Panc1 (cell line): Measurements from ENCODE around the gene CYP27B1. TPM values are rescaled to one million over a fixed set of nuclear protein-coding genes. Genes with fewer than 3 reads are reported as not detected.

Source experiments
- ATAC-seq: fragments of 200-7000 bp; cut with Tn5 transposase; 2 replicates; pipeline ENCODE4 v1.9.1; 2020; ENCODE audit warnings: mild to moderate bottlenecking, moderate library complexity
- BruUV-seq: library from RNA; stranded (reverse); fragments of 400-500 nt; replicated peaks from 2 replicates; lab custom pipeline; 2021; lab: Mats Ljungman, UMichigan
- CTCF ChIA-PET: fragments of 300-600 bp; sonication (Branson Sonifier 250); formaldehyde crosslinking; loops from one replicate; lab custom pipeline; 2022; ENCODE audit warnings: antibody characterized with exemption; lab: Charles Lee
- POLR2A ChIA-PET: fragments of 300-600 bp; sonication (Branson Sonifier 250); formaldehyde crosslinking; loops from one replicate; lab custom pipeline; 2022; ENCODE audit warnings: antibody characterized with exemption; lab: Charles Lee
- DNase-seq: peaks from one replicate; pipeline ENCODE4 v3.0.0-alpha.2; 2010; ENCODE audit warnings: low read depth, low spot score
- H3K27ac ChIP-seq: 2 replicates; pipeline ENCODE4 v1.5.1; 2011; ENCODE audit warnings: mild to moderate bottlenecking, low read length, inconsistent platforms
- H3K27me3 ChIP-seq: fragments of 200-500 bp; sonication (Bioruptor generic); 2 replicates; pipeline ENCODE4 v1.6.0; 2014; ENCODE audit warnings: low read length, inconsistent platforms; ENCODE audit not compliant: control insufficient read depth, insufficient read depth
- H3K36me3 ChIP-seq: fragments of 200-500 bp; sonication (Bioruptor generic); 2 replicates; pipeline ENCODE4 v1.5.1; 2014; ENCODE audit warnings: inconsistent platforms, mild to moderate bottlenecking, low read length, moderate library complexity; ENCODE audit not compliant: control insufficient read depth, insufficient read depth
- H3K4me1 ChIP-seq: 2 replicates; pipeline ENCODE4 v1.5.1; 2011; ENCODE audit warnings: inconsistent platforms, mild to moderate bottlenecking, low read length, moderate library complexity; ENCODE audit not compliant: control insufficient read depth, insufficient read depth
- H3K4me3 ChIP-seq, 2 experiments: 2 replicates each; pipeline ENCODE4 v1.5.1; 2011 to 2012; ENCODE audit warnings: low read depth in 2 of 2, low read length in 2 of 2, mild to moderate bottlenecking in 2 of 2, inconsistent platforms in 1 of 2, moderate library complexity in 1 of 2
- H3K9me3 ChIP-seq: fragments of 200-500 bp; sonication (Bioruptor generic); 2 replicates; pipeline ENCODE4 v1.5.1; 2014; ENCODE audit warnings: low read depth, mild to moderate bottlenecking, inconsistent platforms, low read length, moderate library complexity; ENCODE audit not compliant: control insufficient read depth, insufficient read depth
- POLR2AphosphoS5 ChIP-seq: IDR thresholded peaks from 2 replicates; pipeline ENCODE4 v1.6.1; 2012; ENCODE audit warnings: mild to moderate bottlenecking, low read depth, low read length, moderate library complexity
- REST ChIP-seq, 2 experiments: IDR thresholded peaks; 2 replicates each; pipeline ENCODE4 v1.6.1; 2011 to 2012; ENCODE audit warnings: low read depth in 2 of 2, control low read depth in 1 of 2, low read length in 1 of 2, mild to moderate bottlenecking in 1 of 2, moderate library complexity in 1 of 2; ENCODE audit not compliant: insufficient read depth in 1 of 2
- SIN3A ChIP-seq: IDR thresholded peaks from 2 replicates; pipeline ENCODE4 v1.6.1; 2012; ENCODE audit warnings: low read depth, mild to moderate bottlenecking, low read length, moderate library complexity, borderline replicate concordance; ENCODE audit not compliant: insufficient read depth
- TCF7L2 ChIP-seq: IDR thresholded peaks from 2 replicates; pipeline ENCODE4 v1.6.1; 2011; ENCODE audit warnings: mild to moderate bottlenecking, low read depth, low read length, inconsistent platforms
- in situ Hi-C: cut with HindIII; loops from 2 replicates; pipeline ENCODE4 v1.10.0; 2016; ENCODE audit warnings: low sequenced_read_pairs, low pct_unique_long_range_greater_than_20kb
- intact Hi-C: fragments of 100-400 bp; cut with micrococcal nuclease; formaldehyde crosslinking; loops from one replicate; pipeline ENCODE4 v1.10.0; 2022; ENCODE audit not compliant: unreplicated experiment
- total RNA-seq: library from RNA; stranded (reverse); gene quantifications from one replicate; pipeline ENCODE4 v1.2.1, GENCODE V29; 2021; ENCODE audit not compliant: unreplicated experiment
- TF ChIP-seq, protein P1 (sequence below): fragments of 450-650 bp; IDR thresholded peaks from 2 replicates; pipeline ENCODE4 v1.5.1; 2017; ENCODE audit warnings: mild to moderate bottlenecking

CYP27B1 gene
- total RNA-seq, 1 experiment from 2014 or later = 4.0 TPM

DNA sequence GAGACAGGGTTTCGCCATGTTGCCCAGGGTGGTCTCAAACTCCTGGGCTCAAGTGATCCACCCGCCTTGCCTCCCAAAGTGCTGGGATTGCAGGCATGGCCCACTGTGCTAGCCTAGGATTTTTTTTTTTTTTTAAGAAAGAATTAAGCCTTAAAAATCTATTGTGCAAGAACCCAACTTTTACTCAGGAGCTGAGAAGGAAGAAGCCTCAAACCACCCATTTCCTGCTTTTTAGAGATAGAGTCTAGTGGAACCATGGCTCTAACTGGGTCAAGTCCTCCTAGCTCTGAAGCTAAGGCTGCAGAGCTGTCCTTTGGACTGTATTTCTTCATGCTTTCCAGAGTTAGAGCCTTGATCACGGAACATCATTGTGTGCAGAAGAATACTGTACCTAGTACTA lies 14.4 kb upstream of the CYP27B1 start:
- TF ChIP-seq REST (IDR thresholded peaks at IDR 0.05; ENCODE audit: insufficient read depth in 1 of 2, low read depth in 2 of 2, low read length in 1 of 2) (no peak), TCF7L2 (no peak), SIN3A (no peak), POLR2AphosphoS5 (no peak)
- TF ChIP-seq, protein P1, sequence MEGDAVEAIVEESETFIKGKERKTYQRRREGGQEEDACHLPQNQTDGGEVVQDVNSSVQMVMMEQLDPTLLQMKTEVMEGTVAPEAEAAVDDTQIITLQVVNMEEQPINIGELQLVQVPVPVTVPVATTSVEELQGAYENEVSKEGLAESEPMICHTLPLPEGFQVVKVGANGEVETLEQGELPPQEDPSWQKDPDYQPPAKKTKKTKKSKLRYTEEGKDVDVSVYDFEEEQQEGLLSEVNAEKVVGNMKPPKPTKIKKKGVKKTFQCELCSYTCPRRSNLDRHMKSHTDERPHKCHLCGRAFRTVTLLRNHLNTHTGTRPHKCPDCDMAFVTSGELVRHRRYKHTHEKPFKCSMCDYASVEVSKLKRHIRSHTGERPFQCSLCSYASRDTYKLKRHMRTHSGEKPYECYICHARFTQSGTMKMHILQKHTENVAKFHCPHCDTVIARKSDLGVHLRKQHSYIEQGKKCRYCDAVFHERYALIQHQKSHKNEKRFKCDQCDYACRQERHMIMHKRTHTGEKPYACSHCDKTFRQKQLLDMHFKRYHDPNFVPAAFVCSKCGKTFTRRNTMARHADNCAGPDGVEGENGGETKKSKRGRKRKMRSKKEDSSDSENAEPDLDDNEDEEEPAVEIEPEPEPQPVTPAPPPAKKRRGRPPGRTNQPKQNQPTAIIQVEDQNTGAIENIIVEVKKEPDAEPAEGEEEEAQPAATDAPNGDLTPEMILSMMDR = no peak
- in situ Hi-C loops = no loop called here
- no peak for ATAC-seq
- intact Hi-C loops = no loop called here
- H3K9me3 ChIP-seq = no peaks in the 10 kb centered on the region
- no peak overlapping the region for H3K4me3 ChIP-seq
- H3K27ac ChIP-seq = no peak overlapping the region
- ChIA-PET CTCF (interaction anchor here (0.6 to 0.7 kb wide), 2 partner anchors 55 to 58 kb away, joined by 3 to 4 read pairs; no protein-coding TSS in a partner anchor), POLR2A (no interaction called here)
- H3K27me3 ChIP-seq = no peaks in the 10 kb centered on the region
- no peaks in the 10 kb centered on the region; the same call in none of the 2 replicates for H3K36me3 ChIP-seq
- BruUV-seq = no TSS peak
- DNase-seq = no peak
- peaks cover 4% of the 10 kb centered on the region for H3K4me1 ChIP-seq

DNA sequence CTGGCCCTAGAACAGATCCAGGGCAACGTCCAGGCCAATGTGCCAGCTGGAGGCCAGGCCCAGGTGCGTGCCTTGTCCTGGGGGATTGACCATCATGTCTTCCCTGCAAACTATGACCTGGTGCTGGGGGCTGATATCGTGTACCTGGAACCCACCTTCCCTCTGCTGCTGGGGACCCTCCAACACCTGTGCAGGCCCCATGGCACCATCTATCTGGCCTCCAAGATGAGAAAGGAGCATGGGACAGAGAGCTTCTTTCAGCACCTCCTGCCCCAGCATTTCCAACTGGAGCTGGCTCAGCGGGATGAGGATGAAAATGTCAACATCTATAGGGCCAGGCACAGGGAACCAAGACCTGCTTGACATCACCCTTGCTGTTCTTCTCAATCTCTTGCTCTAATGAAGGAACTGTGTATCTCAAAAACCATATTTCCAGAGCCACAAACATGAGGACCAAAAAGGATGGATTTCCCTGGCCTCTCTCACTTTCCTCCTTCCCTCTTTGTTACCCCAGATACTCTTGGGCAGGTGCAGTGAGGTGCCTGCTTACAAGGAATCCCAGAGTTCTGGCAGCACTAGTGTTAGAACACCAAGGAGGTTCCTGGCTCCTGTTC lies 13.5 kb upstream of the CYP27B1 start:
- POLR2A ChIA-PET = no interaction called here
- ATAC-seq = no peak
- TF ChIP-seq, protein P1 = no peak
- TF ChIP-seq REST (IDR thresholded peaks at IDR 0.05; ENCODE audit: insufficient read depth in 1 of 2, low read depth in 2 of 2, low read length in 1 of 2) = no peak
- no peak for TF ChIP-seq TCF7L2
- TF ChIP-seq POLR2AphosphoS5 = no peak
- no peak for TF ChIP-seq SIN3A
- Histone ChIP-seq H3K27me3 (no peaks in the 10 kb centered on the region), H3K27ac (no peak overlapping the region), H3K4me3 (no peak overlapping the region), H3K4me1 (peaks cover 4% of the 10 kb centered on the region), H3K9me3 (no peaks in the 10 kb centered on the region), H3K36me3 (no peaks in the 10 kb centered on the region; the same call in 1 of the 2 replicates)
- DNase-seq = no peak
- no TSS peak for BruUV-seq
- intact Hi-C loops = no loop called here
- CTCF ChIA-PET = no interaction called here
- in situ Hi-C loops = no loop called here
